H9 (cell line): Measurements from ENCODE around the gene BRWD1. TPM values are rescaled to one million over a fixed set of nuclear protein-coding genes. Genes with fewer than 3 reads are reported as not detected.
A peak's percentile ranks its signal among the peaks of the same experiment; 100 is the strongest.
"Not testable (repeated sequence)": the region's sequence is repeated elsewhere in the genome, so short reads cannot be mapped to it uniquely, and the experiment has no call there.

ENCODE experiments used
- DNase-seq: peaks from one replicate; pipeline ENCODE4 v3.0.0-alpha.2; 2017
- H2AFZ ChIP-seq: one replicate; pipeline ENCODE4 v1.6.1; 2013; ENCODE audit warnings: mild to moderate bottlenecking, low read length, control low read depth, moderate library complexity
- H2AK5ac ChIP-seq: 2 replicates; pipeline ENCODE4 v1.6.1; 2013; ENCODE audit warnings: low read length, control low read depth, mixed read lengths; ENCODE audit not compliant: insufficient read length
- H2BK120ac ChIP-seq: one replicate; pipeline ENCODE4 v1.6.1; 2013; ENCODE audit warnings: low read depth, mild to moderate bottlenecking, low read length, control low read depth, inconsistent platforms; ENCODE audit not compliant: poor library complexity, severe bottlenecking
- H2BK12ac ChIP-seq: 2 replicates; pipeline ENCODE4 v1.6.1; 2013; ENCODE audit warnings: low read length, control low read depth, mixed read lengths, low read depth; ENCODE audit not compliant: insufficient read length
- H2BK15ac ChIP-seq: 2 replicates; pipeline ENCODE4 v1.6.1; 2013; ENCODE audit warnings: low read depth, low read length, control low read depth
- H2BK20ac ChIP-seq: one replicate; pipeline ENCODE4 v1.6.1; 2013; ENCODE audit warnings: low read depth, mild to moderate bottlenecking, low read length, control low read depth, inconsistent platforms; ENCODE audit not compliant: poor library complexity, severe bottlenecking
- H2BK5ac ChIP-seq: 2 replicates; pipeline ENCODE4 v1.6.1; 2013; ENCODE audit warnings: low read length, control low read depth, mixed read lengths; ENCODE audit not compliant: insufficient read length
- H3K14ac ChIP-seq: 2 replicates; pipeline ENCODE4 v1.6.1; 2013; ENCODE audit warnings: low read length, control low read depth; ENCODE audit not compliant: insufficient read depth
- H3K18ac ChIP-seq: 2 replicates; pipeline ENCODE4 v1.6.1; 2013; ENCODE audit warnings: low read depth, mild to moderate bottlenecking, mixed read lengths, low read length, control low read depth; ENCODE audit not compliant: insufficient read length
- H3K23ac ChIP-seq: 2 replicates; pipeline ENCODE4 v1.6.1; 2013; ENCODE audit warnings: low read length, control low read depth, mixed read lengths, low read depth; ENCODE audit not compliant: insufficient read length
- H3K23me2 ChIP-seq: 2 replicates; pipeline ENCODE4 v1.6.1; 2013; ENCODE audit warnings: low read depth, mild to moderate bottlenecking, mixed read lengths, low read length, control low read depth; ENCODE audit not compliant: insufficient read length, poor library complexity, severe bottlenecking
- H3K27ac ChIP-seq: 2 replicates; pipeline ENCODE4 v1.5.1; 2013; ENCODE audit warnings: low read length, control low read depth, mixed read lengths, low read depth; ENCODE audit not compliant: insufficient read length
- H3K27me3 ChIP-seq: 2 replicates; pipeline ENCODE4 v1.6.1; 2013; ENCODE audit warnings: low read length, control low read depth, inconsistent platforms; ENCODE audit not compliant: insufficient read depth
- H3K4ac ChIP-seq: 2 replicates; pipeline ENCODE4 v1.6.1; 2013; ENCODE audit warnings: low read depth, mild to moderate bottlenecking, control low read depth, inconsistent platforms, low read length, moderate library complexity
- H3K4me1 ChIP-seq: 2 replicates; pipeline ENCODE4 v1.6.1; 2013; ENCODE audit warnings: low read length, control low read depth, inconsistent platforms; ENCODE audit not compliant: insufficient read depth
- H3K4me2 ChIP-seq: 2 replicates; pipeline ENCODE4 v1.6.1; 2013; ENCODE audit warnings: low read length, control low read depth, mixed read lengths; ENCODE audit not compliant: insufficient read length, insufficient read depth
- H3K56ac ChIP-seq: 2 replicates; pipeline ENCODE4 v1.6.1; 2013; ENCODE audit warnings: low read depth, mild to moderate bottlenecking, mixed read lengths, low read length, control low read depth; ENCODE audit not compliant: insufficient read length
- H3K79me1 ChIP-seq: 2 replicates; pipeline ENCODE4 v1.6.1; 2013; ENCODE audit warnings: low read depth, mild to moderate bottlenecking, moderate library complexity, low read length, control low read depth, inconsistent platforms; ENCODE audit not compliant: insufficient read depth, poor library complexity, severe bottlenecking
- H3K79me2 ChIP-seq: 2 replicates; pipeline ENCODE4 v1.6.1; 2013; ENCODE audit warnings: low read length, control low read depth, inconsistent platforms; ENCODE audit not compliant: insufficient read depth
- H3K9ac ChIP-seq: 2 replicates; pipeline ENCODE4 v1.6.1; 2013; ENCODE audit warnings: low read length, control low read depth, mixed read lengths; ENCODE audit not compliant: insufficient read length; ENCODE audit errors: extremely low read depth
- H3K9me3 ChIP-seq: one replicate; pipeline ENCODE4 v1.6.1; 2013; ENCODE audit warnings: low read depth, low read length, inconsistent platforms; ENCODE audit not compliant: control insufficient read depth
- H3T11ph ChIP-seq: one replicate; pipeline ENCODE4 v1.6.1; 2013; ENCODE audit warnings: mild to moderate bottlenecking, low read length, control low read depth, inconsistent platforms
- H4K20me1 ChIP-seq: one replicate; pipeline ENCODE4 v1.6.1; 2013; ENCODE audit not compliant: control insufficient read depth, insufficient read length, insufficient read depth
- H4K5ac ChIP-seq: 2 replicates; pipeline ENCODE4 v1.6.1; 2013; ENCODE audit warnings: low read depth, mild to moderate bottlenecking, mixed read lengths, low read length, control low read depth; ENCODE audit not compliant: insufficient read length
- H4K8ac ChIP-seq: replicated peaks from 2 replicates; pipeline ENCODE4 v1.6.1; 2013; ENCODE audit warnings: low read length, control low read depth, mixed read lengths, low read depth; ENCODE audit not compliant: insufficient read length
- H4K91ac ChIP-seq: 2 replicates; pipeline ENCODE4 v1.6.1; 2013; ENCODE audit warnings: low read depth, mild to moderate bottlenecking, moderate library complexity, mixed read lengths, low read length, control low read depth; ENCODE audit not compliant: insufficient read length
- H3K27ac Mint-ChIP-seq, 3 experiments: 2 replicates in 2 of 3; 3 replicates in 1 of 3; pipeline ENCODE4 v1.8.0; 2020 to 2021; ENCODE audit warnings: mixed read lengths in 3 of 3, mild to moderate bottlenecking in 1 of 3, moderate library complexity in 1 of 3
- H3K27me3 Mint-ChIP-seq: 2 replicates; pipeline ENCODE4 v1.8.0; 2021; ENCODE audit warnings: low read depth, mild to moderate bottlenecking, moderate library complexity, mixed read lengths
- H3K36me3 Mint-ChIP-seq, 3 experiments: 2 replicates in 2 of 3; 3 replicates in 1 of 3; pipeline ENCODE4 v1.8.0; 2020 to 2021; ENCODE audit warnings: low read depth in 3 of 3, mixed read lengths in 3 of 3; ENCODE audit not compliant: insufficient read depth in 1 of 3
- H3K4me1 Mint-ChIP-seq, 2 experiments: 2 replicates each; pipeline ENCODE4 v1.8.0; 2020; ENCODE audit warnings: mixed read lengths in 2 of 2
- H3K4me3 Mint-ChIP-seq, 2 experiments: 2 replicates in 1 of 2; 3 replicates in 1 of 2; pipeline ENCODE4 v1.8.0; 2020 to 2021; ENCODE audit warnings: mild to moderate bottlenecking in 2 of 2, mixed read lengths in 2 of 2, moderate library complexity in 1 of 2
- H3K9me3 Mint-ChIP-seq, 2 experiments: 2 replicates in 1 of 2; 3 replicates in 1 of 2; pipeline ENCODE4 v1.8.0; 2020; ENCODE audit warnings: mild to moderate bottlenecking in 2 of 2, mixed read lengths in 2 of 2, moderate library complexity in 1 of 2
- CTCF ChIP-seq: fragments of 200-600 bp; sonication (generic); conservative IDR thresholded peaks from 3 replicates; pipeline ENCODE4 v1.8.0; 2021; ENCODE audit warnings: antibody characterized with exemption, mild to moderate bottlenecking
- WGBS: extraction: QIAGEN DNeasy Blood & Tissue Kit; methylation state at CpG from one replicate; pipeline ENCODE4 v1.1.7; 2013; ENCODE audit warnings: missing lambda C conversion rate, low lambda C conversion rate, mixed read lengths; ENCODE audit not compliant: insufficient read length; ENCODE audit errors: extremely low coverage; 5-methylcytosine and 5-hydroxymethylcytosine counted together
- total RNA-seq: library from RNA; stranded (reverse); gene quantifications from 2 replicates; pipeline ENCODE4 v1.2.1, GENCODE V29; 2021

BRWD1 gene
- total RNA-seq, 1 experiment from 2014 or later = 48.4 TPM

GRCh38 chr21:39136138-39136537 lies 177.3 kb downstream of the BRWD1 start:
- H4K8ac ChIP-seq, H2BK12ac ChIP-seq, H3K18ac ChIP-seq, H3K27ac Mint-ChIP-seq, H2AFZ ChIP-seq, H3K23me2 ChIP-seq, H2BK120ac ChIP-seq, H3K27me3 ChIP-seq, H3K9me3 ChIP-seq, H3K4me1 ChIP-seq, H3K4ac ChIP-seq, H3K79me2 ChIP-seq, H3K23ac ChIP-seq, H2BK15ac ChIP-seq, H4K5ac ChIP-seq, H2AK5ac ChIP-seq, H3K79me1 ChIP-seq, H3K9ac ChIP-seq, H3K27me3 Mint-ChIP-seq, H3K4me2 ChIP-seq, H3K14ac ChIP-seq, H4K91ac ChIP-seq, H3K9me3 Mint-ChIP-seq, H4K20me1 ChIP-seq, H2BK5ac ChIP-seq, H3K4me3 Mint-ChIP-seq, H3K36me3 Mint-ChIP-seq, H3K56ac ChIP-seq, H2BK20ac ChIP-seq, H3K27ac ChIP-seq, H3T11ph ChIP-seq, DNase-seq: not testable (repeated sequence)
- WGBS = no CpG with 5 or more reads among the region's 8 CpGs
- TF ChIP-seq CTCF = peak; percentile 54; the same call in 2 of the 3 replicates
- H3K4me1 Mint-ChIP-seq = peaks cover 11 to 12% of the 10 kb centered on the region in 2 experiments
